ENCODE measurements around the gene CGB3.

- TF ChIP-seq, protein P1, sequence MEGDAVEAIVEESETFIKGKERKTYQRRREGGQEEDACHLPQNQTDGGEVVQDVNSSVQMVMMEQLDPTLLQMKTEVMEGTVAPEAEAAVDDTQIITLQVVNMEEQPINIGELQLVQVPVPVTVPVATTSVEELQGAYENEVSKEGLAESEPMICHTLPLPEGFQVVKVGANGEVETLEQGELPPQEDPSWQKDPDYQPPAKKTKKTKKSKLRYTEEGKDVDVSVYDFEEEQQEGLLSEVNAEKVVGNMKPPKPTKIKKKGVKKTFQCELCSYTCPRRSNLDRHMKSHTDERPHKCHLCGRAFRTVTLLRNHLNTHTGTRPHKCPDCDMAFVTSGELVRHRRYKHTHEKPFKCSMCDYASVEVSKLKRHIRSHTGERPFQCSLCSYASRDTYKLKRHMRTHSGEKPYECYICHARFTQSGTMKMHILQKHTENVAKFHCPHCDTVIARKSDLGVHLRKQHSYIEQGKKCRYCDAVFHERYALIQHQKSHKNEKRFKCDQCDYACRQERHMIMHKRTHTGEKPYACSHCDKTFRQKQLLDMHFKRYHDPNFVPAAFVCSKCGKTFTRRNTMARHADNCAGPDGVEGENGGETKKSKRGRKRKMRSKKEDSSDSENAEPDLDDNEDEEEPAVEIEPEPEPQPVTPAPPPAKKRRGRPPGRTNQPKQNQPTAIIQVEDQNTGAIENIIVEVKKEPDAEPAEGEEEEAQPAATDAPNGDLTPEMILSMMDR (IDR thresholded peaks at IDR 0.05): no peak
- TF ChIP-seq POLR2A (IDR thresholded peaks at IDR 0.05) (no peak), POLR2AphosphoS5 (IDR thresholded peaks at IDR 0.05) (no peak), EP300 (IDR thresholded peaks at IDR 0.05) (no peak)
Observed at GRCh38 chr19:49069026-49069425, 44.9 kb upstream of the CGB3 start.

Measured in suprapubic skin (tissue), 4 donors.